GM12891 (cell line): ENCODE data around the gene TMEM132E.

ENCODE experiments used
- PAX5 ChIP-seq: IDR thresholded peaks from 2 replicates; pipeline ENCODE4 v1.6.1; 2011; ENCODE audit warnings: low read length, moderate library complexity, mild to moderate bottlenecking; ENCODE audit not compliant: insufficient read depth, severe bottlenecking
- POLR2A ChIP-seq: IDR thresholded peaks from 2 replicates; pipeline ENCODE4 v1.6.1; 2011; ENCODE audit warnings: low read depth, low read length, control low read depth
- POLR2AphosphoS5 ChIP-seq: IDR thresholded peaks from 2 replicates; pipeline ENCODE4 v1.6.1; 2011; ENCODE audit warnings: low read depth, low read length, control low read depth
- POU2F2 ChIP-seq: IDR thresholded peaks from 2 replicates; pipeline ENCODE4 v1.6.1; 2011; ENCODE audit warnings: low read depth, mild to moderate bottlenecking, control low read depth, low read length, moderate library complexity
- SPI1 ChIP-seq: IDR thresholded peaks from 2 replicates; pipeline ENCODE4 v1.6.1; 2011; ENCODE audit warnings: low read depth, low read length, control low read depth
- TAF1 ChIP-seq: IDR thresholded peaks from 2 replicates; pipeline ENCODE4 v1.6.1; 2011; ENCODE audit warnings: low read depth, low read length, control low read depth

DNA sequence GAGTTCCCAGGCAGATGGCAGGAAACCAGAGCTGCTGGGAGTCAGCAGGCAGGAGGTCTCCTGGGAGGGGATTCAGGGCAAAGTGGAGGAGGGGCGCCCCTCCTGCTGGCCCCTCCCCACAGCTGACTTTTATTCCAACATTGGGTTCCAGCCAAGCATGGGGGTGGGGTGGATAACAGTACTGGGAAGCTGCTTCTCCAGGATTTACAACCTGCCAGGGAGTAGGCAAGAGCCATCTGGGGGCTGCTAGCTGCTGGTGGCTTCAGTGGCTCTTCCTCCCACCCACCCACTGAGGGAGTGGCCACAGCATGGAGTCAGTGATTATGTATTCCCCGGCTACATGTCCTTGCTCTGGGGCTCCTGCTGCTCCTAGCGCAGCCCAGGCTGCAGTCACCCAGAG lies 36.8 kb downstream of the TMEM132E start:
- TF ChIP-seq POLR2A (no peak), TAF1 (no peak), POLR2AphosphoS5 (no peak), PAX5 (no peak), SPI1 (no peak), POU2F2 (no peak)
